Effector CD4-positive, alpha-beta T cell (primary cell): Measurements from ENCODE around the gene SEMA4G.
A peak's percentile ranks its signal among the peaks of the same experiment; 100 is the strongest.
"Not testable (repeated sequence)": the region's sequence is repeated elsewhere in the genome, so short reads cannot be mapped to it uniquely, and the experiment has no call there.

ENCODE experiments used
- DNase-seq: peaks from one replicate; pipeline ENCODE4 v3.0.0-alpha.2; 2020

The SEMA4G gene

GRCh38 chr10:100972115-100972903 is 3.0 kb downstream of the SEMA4G start:
- DNase-seq = no peak

- DNase-seq = no peak
Measured at GRCh38 chr10:100972904-100973535, 3.7 kb downstream of the SEMA4G start.

- not testable (repeated sequence) for DNase-seq
Measured at GRCh38 chr10:100975397-100975796, 6.1 kb downstream of the SEMA4G start.

- DNase-seq = no peak
Measured at GRCh38 chr10:100976906-100977305, 7.6 kb downstream of the SEMA4G start.

- DNase-seq = no peak
Measured at GRCh38 chr10:100977436-100977835, 8.1 kb downstream of the SEMA4G start.

- DNase-seq = no peak
Measured at GRCh38 chr10:100978121-100978900, 9.0 kb downstream of the SEMA4G start.

- no peak for DNase-seq
Measured at GRCh38 chr10:100978901-100979195, 9.5 kb downstream of the SEMA4G start.

GRCh38 chr10:100979791-100980272 is 10.5 kb downstream of the SEMA4G start:
- DNase-seq = no peak

GRCh38 chr10:100980311-100980710 is 11.0 kb downstream of the SEMA4G start:
- DNase-seq = no peak

- DNase-seq = no peak
Measured at GRCh38 chr10:100980711-100981110, 11.4 kb downstream of the SEMA4G start.

GRCh38 chr10:100981178-100981772 is 12.0 kb downstream of the SEMA4G start:
- DNase-seq = no peak

- no peak for DNase-seq
Measured at GRCh38 chr10:100982916-100983830, 13.9 kb downstream of the SEMA4G start.

- no peak for DNase-seq
Measured at GRCh38 chr10:100983868-100984671, 14.8 kb downstream of the SEMA4G start.

- no peak for DNase-seq
Measured at GRCh38 chr10:100984672-100985177, 15.4 kb downstream of the SEMA4G start.

- DNase-seq = no peak
Measured at GRCh38 chr10:100985336-100985735, 16.0 kb downstream of the SEMA4G start.

GRCh38 chr10:100986623-100986951 is 17.3 kb downstream of the SEMA4G start:
- DNase-seq = no peak

GRCh38 chr10:100986952-100987684 is 17.8 kb downstream of the SEMA4G start, which contains the start of the genes MRPL43 and TWNK:
Gene MRPL43, minus strand, starts transcription at chr10:100987497. Its CDS starts 54 bp downstream, at chr10:100987443.
Gene TWNK, plus strand, starts transcription at chr10:100987543. Its CDS starts 668 bp downstream, at chr10:100988211.
- DNase-seq = peak; percentile 80

- DNase-seq = no peak
Measured at GRCh38 chr10:100987685-100988049, 18.4 kb downstream of the SEMA4G start.

GRCh38 chr10:100988166-100988565 is 18.9 kb downstream of the SEMA4G start:
- DNase-seq = no peak

GRCh38 chr10:100989088-100989487 is 19.8 kb downstream of the SEMA4G start:
- DNase-seq = no peak
